Adrenal gland (tissue), 12 donors: Measurements from ENCODE around the gene CBFA2T3. TPM values are rescaled to one million over a fixed set of nuclear protein-coding genes. Genes with fewer than 3 reads are reported as not detected.
A peak's percentile ranks its signal among the peaks of the same experiment; 100 is the strongest.

Experiments used
- DNase-seq, 7 donors: peaks; one replicate each; pipeline ENCODE4 v3.0.0-alpha.2; 2019 to 2020
- H3K27ac ChIP-seq, 5 donors: fragments of 200-600 bp; sonication (generic) in 4 of 5; 1 replicate in 3 of 5; 2 replicates in 2 of 5; pipeline versions ENCODE4 v1.5.1 to v1.8.0; 2016 to 2020; ENCODE audit warnings: mild to moderate bottlenecking in 1 of 5
- H3K27me3 ChIP-seq: fragments of 200-600 bp; 2 replicates; pipeline ENCODE4 v1.8.0; 2021
- H3K36me3 ChIP-seq, 2 donors: fragments of 200-600 bp; replicated peaks in 1 of 2; 1 replicate in 1 of 2; 2 replicates in 1 of 2; pipeline versions ENCODE4 v1.5.1 to v1.8.0; 2018 to 2022
- H3K4me1 ChIP-seq, 2 donors: fragments of 200-600 bp; replicated peaks in 1 of 2; 1 replicate in 1 of 2; 2 replicates in 1 of 2; pipeline versions ENCODE4 v1.5.1 to v1.8.0; 2018 to 2021
- H3K4me3 ChIP-seq, 4 donors: fragments of 200-600 bp; sonication (generic) in 3 of 4; one replicate each; pipeline ENCODE4 v1.5.1; 2016 to 2018
- H3K9me3 ChIP-seq, 3 donors: fragments of 200-600 bp; sonication (generic) in 1 of 3; replicated peaks in 1 of 3; 1 replicate in 2 of 3; 2 replicates in 1 of 3; pipeline versions ENCODE4 v1.5.1 to v1.8.0; 2016 to 2021
- CTCF ChIP-seq, 6 experiments: fragments of 450-650 bp in 4 of 6; fragments of 200-600 bp in 2 of 6; sonication (generic) in 1 of 6; IDR thresholded peaks; 1 replicate in 5 of 6; 2 replicates in 1 of 6; pipeline versions ENCODE4 v1.5.1 to v1.8.0; 2016 to 2021; ENCODE audit warnings: antibody characterized with exemption in 6 of 6, mild to moderate bottlenecking in 2 of 6, moderate library complexity in 1 of 6
- POLR2A ChIP-seq, 2 donors: fragments of 450-650 bp; IDR thresholded peaks; one replicate each; pipeline ENCODE4 v1.6.1; 2017; ENCODE audit warnings: antibody characterized with exemption in 2 of 2, mild to moderate bottlenecking in 2 of 2, moderate library complexity in 1 of 2
- WGBS, 4 donors: extraction: QIAGEN DNeasy Blood & Tissue Kit in 2 of 4; methylation state at CpG; one replicate each; pipeline versions ENCODE4 v1.1.5 to v1.1.7; 2013 to 2017; 5-methylcytosine and 5-hydroxymethylcytosine counted together
- intact Hi-C, 2 donors: fragments of 100-400 bp; cut with DNase I; formaldehyde crosslinking; loops; one replicate each; pipeline versions ENCODE4 v1.14.1 to v1.15.0; 2022 to 2023
- polyA plus RNA-seq, 3 donors: library from polyadenylated mRNA; stranded (reverse); fragments of 200-250 nt in 2 of 3; fragments of 350-450 nt in 1 of 3; fragmentation: Illumina TruSeq in 1 of 3; extraction: RNeasy Lipid Tissue Mini Kit (QIAGEN cat#74804) in 1 of 3; gene quantifications; one replicate each; pipeline ENCODE4 v1.2.3, GENCODE V29; 2013 to 2014
- total RNA-seq, 9 donors: library from RNA; depleted of rRNA in 4 of 9; stranded (reverse); fragments of >200 nt in 4 of 9; fragments of 120-200 nt in 1 of 9; fragmentation: NEBNext Ultra II Directional in 1 of 9; extraction: Animal tissue kit (Norgen Biotek cat#: 25700) in 1 of 9; gene quantifications; one replicate each; pipeline versions ENCODE4 v1.1.0 to v1.2.4, GENCODE V29; 2013 to 2023
- donor health status: healthy with polysubstance abuse.
- donor health status: Bipolar disorder and iron deficiency.
- donor health status: DM: yes; HTN: yes; CAD: no.
- donor health status: DM: no; HTN: no; CAD: no.
- donor health status: DM: no; HTN: no; CAD: no.
- donor health status: DM: yes; HTN: yes; CAD: no.

CBFA2T3 gene
- total and polyA plus RNA-seq, 12 donors: 0.30 to 16.9 (median 2.2) TPM

- Histone ChIP-seq H3K27me3 (peaks cover 3% of the 10 kb centered on the region), H3K36me3 (no peaks in the 10 kb centered on the region), H3K27ac (no peak overlapping the region), H3K4me1 (peaks cover 0 to 5% of the 10 kb centered on the region in 2 donors), H3K4me3 (no peak overlapping the region), H3K9me3 (no peaks in the 10 kb centered on the region)
- intact Hi-C loops: no loop called here
- WGBS, 4 donors: 64 to 84% (median 75%) methylated on average over 7 to 21 of the region's 21 CpGs
- TF ChIP-seq CTCF (IDR thresholded peaks at IDR 0.05) (no peak), POLR2A (IDR thresholded peaks at IDR 0.05) (no peak)
- no peak for DNase-seq
Observed at GRCh38 chr16:88978608-88979346, 1.8 kb upstream of the CBFA2T3 start.

- H3K27ac ChIP-seq: no peak overlapping the region
- WGBS, 4 donors: 64 to 81% (median 75%) methylated on average over 14 to 27 of the region's 27 CpGs
Observed at GRCh38 chr16:88977812-88978607, 1.0 kb upstream of the CBFA2T3 start.

GRCh38 chr16:88976366-88977017, 515 bp downstream of the CBFA2T3 start:
- 59 to 74% (median 66%) methylated on average over 12 to 23 of the region's 23 CpGs; no CpG with 5 or more reads in 1 of the 4 donors for WGBS, 4 donors
- H3K27ac ChIP-seq: peak overlapping the region in 1 of 5 donors; percentile 29
- no peaks in the 10 kb centered on the region for H3K9me3 ChIP-seq
- H3K27me3 ChIP-seq: peaks cover 3% of the 10 kb centered on the region
- no peak for DNase-seq
- intact Hi-C loops: no loop called here
- H3K4me1 ChIP-seq: peaks cover 0 to 5% of the 10 kb centered on the region in 2 donors
- no peak overlapping the region for H3K4me3 ChIP-seq
- no peaks in the 10 kb centered on the region for H3K36me3 ChIP-seq
- TF ChIP-seq POLR2A (IDR thresholded peaks at IDR 0.05) (no peak), CTCF (IDR thresholded peaks at IDR 0.05) (no peak)

More at GRCh38 chr16:88977812-88978607, 1.0 kb upstream of the CBFA2T3 start:
- Histone ChIP-seq H3K4me3 (no peak overlapping the region), H3K36me3 (no peaks in the 10 kb centered on the region), H3K4me1 (peaks cover 0 to 5% of the 10 kb centered on the region in 2 donors), H3K9me3 (no peaks in the 10 kb centered on the region), H3K27me3 (peaks cover 3% of the 10 kb centered on the region)
- TF ChIP-seq CTCF (IDR thresholded peaks at IDR 0.05) (no peak), POLR2A (IDR thresholded peaks at IDR 0.05) (no peak)
- DNase-seq: no peak
- intact Hi-C loops: no loop called here

- no peak for DNase-seq
- H3K27ac ChIP-seq: no peak overlapping the region
- no peak overlapping the region for H3K4me3 ChIP-seq
- intact Hi-C loops: no loop called here
- TF ChIP-seq POLR2A (IDR thresholded peaks at IDR 0.05) (no peak), CTCF (IDR thresholded peaks at IDR 0.05) (no peak)
- 48 to 64% (median 54%) methylated on average over 11 to 25 of the region's 25 CpGs for WGBS, 4 donors
- peaks cover 0 to 5% of the 10 kb centered on the region in 2 donors for H3K4me1 ChIP-seq
- no peaks in the 10 kb centered on the region for H3K9me3 ChIP-seq
- H3K36me3 ChIP-seq: no peaks in the 10 kb centered on the region
- H3K27me3 ChIP-seq: peaks cover 4% of the 10 kb centered on the region
Observed at GRCh38 chr16:88975511-88976061, 1.4 kb downstream of the CBFA2T3 start.
